ENCODE results near the gene TIMM13. TPM values are rescaled to one million over a fixed set of nuclear protein-coding genes. Genes with fewer than 3 reads are reported as not detected.

The TIMM13 gene
- total and polyA plus RNA-seq, 9 of the 15 experiments (the other 6 are each of a cell fraction or from before 2014, with no cell fraction given) = 17.6 to 215 (median 71.8) TPM

DNA sequence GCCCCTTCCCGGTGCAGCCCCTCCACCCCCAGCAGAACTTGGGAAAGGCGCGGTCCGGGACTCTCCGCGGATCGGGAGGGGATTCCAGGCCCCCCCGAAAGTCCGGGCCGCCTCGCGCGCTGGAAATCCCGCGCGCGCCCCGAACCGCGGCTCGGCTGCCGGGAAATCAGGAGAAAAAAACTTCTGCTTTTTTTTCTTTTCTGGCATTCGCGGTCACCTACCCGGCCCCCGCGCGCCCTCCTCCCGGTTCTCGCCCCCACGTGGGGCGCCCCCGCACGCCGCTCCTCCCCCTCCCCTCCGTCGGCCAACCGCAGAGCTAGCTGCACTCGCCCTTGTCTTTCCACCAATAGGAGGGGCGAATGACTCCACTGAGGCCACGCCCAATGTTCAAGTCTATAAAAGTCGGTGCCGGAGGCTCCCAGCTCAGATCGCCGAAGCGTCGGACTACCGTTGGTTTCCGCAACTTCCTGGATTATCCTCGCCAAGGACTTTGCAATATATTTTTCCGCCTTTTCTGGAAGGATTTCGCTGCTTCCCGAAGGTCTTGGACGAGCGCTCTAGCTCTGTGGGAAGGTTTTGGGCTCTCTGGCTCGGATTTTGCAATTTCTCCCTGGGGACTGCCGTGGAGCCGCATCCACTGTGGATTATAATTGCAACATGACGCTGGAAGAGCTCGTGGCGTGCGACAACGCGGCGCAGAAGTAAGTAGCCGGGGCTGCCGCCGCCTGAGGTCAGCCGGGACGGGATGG is 48.5 kb upstream of the TIMM13 start, which contains the start of gene GADD45B (continued):
- TF ChIP-seq ZNF395 (CRISPR knock-in tag; IDR thresholded peaks at IDR 0.05) = peak; percentile 30; the same call in 1 of the 2 replicates
- peak; percentile 95 for TF ChIP-seq GTF2E2 (tag; IDR thresholded peaks at IDR 0.05)
- TF ChIP-seq C11orf30 (IDR thresholded peaks at IDR 0.05; ENCODE audit: low read depth) = no peak
- no peak for TF ChIP-seq NFYB (IDR thresholded peaks at IDR 0.05; ENCODE audit: extremely low read depth, insufficient read length)
- no peak for TF ChIP-seq RBM39 (optimal IDR thresholded peaks at IDR 0.05; ENCODE audit: low read depth, low read length)
- no peak for TF ChIP-seq ETV5 (CRISPR knock-in tag; IDR thresholded peaks at IDR 0.05; ENCODE audit: low read depth)
- no peak for TF ChIP-seq MBD1 (CRISPR knock-in tag; IDR thresholded peaks at IDR 0.05)
- TF ChIP-seq MED1 (CRISPR knock-in tag; IDR thresholded peaks at IDR 0.05; ENCODE audit: borderline replicate concordance) = no peak
- no peak for TF ChIP-seq MEF2A (IDR thresholded peaks at IDR 0.05; ENCODE audit: control insufficient read depth, low read depth, low read length)
- no peak for TF ChIP-seq KLF6 (CRISPR knock-in tag; IDR thresholded peaks at IDR 0.05; ENCODE audit: borderline replicate concordance)
- no peak for TF ChIP-seq GATAD2B (IDR thresholded peaks at IDR 0.05; ENCODE audit: borderline replicate concordance)
- TF ChIP-seq ZNF696 (CRISPR knock-in tag; conservative IDR thresholded peaks at IDR 0.05) = no peak
- no peak for TF ChIP-seq ZNF589 (CRISPR knock-in tag; IDR thresholded peaks at IDR 0.05; ENCODE audit: low read depth)
- TF ChIP-seq HOXB6 (CRISPR knock-in tag; IDR thresholded peaks at IDR 0.05; ENCODE audit: borderline replicate concordance) = no peak
- no peak for TF ChIP-seq IRF2 (CRISPR knock-in tag; IDR thresholded peaks at IDR 0.05)
- no peak for TF ChIP-seq ZNF766 (CRISPR knock-in tag; conservative IDR thresholded peaks at IDR 0.05)
- peak; percentile 8; the same call in 1 of the 2 replicates for TF ChIP-seq EP400 (IDR thresholded peaks at IDR 0.05)
- TF ChIP-seq ZFP1 (CRISPR knock-in tag; IDR thresholded peaks at IDR 0.05) = no peak
- TF ChIP-seq ZNF449 (CRISPR knock-in tag; IDR thresholded peaks at IDR 0.05) = no peak
- no peak for TF ChIP-seq ZFP30 (CRISPR knock-in tag; IDR thresholded peaks at IDR 0.05; ENCODE audit: borderline replicate concordance)
- TF ChIP-seq CBFA2T2 (conservative IDR thresholded peaks at IDR 0.05) = no peak; the same call in 1 of the 2 replicates
- TF ChIP-seq CBFA2T3 (IDR thresholded peaks at IDR 0.05) = no peak
- TF ChIP-seq FOXK1 (CRISPR knock-in tag; IDR thresholded peaks at IDR 0.05; ENCODE audit: borderline replicate concordance) = no peak
- no peak for TF ChIP-seq SMAD3 (CRISPR knock-in tag; conservative IDR thresholded peaks at IDR 0.05)
- no peak for TF ChIP-seq BCL6 (CRISPR knock-in tag; IDR thresholded peaks at IDR 0.05)
- TF ChIP-seq SREBF1 (IDR thresholded peaks at IDR 0.05; ENCODE audit: borderline replicate concordance, low read depth, low read length) = no peak
- TF ChIP-seq MCM7 (IDR thresholded peaks at IDR 0.05) = no peak

All from K562 (cell line).